Skin of body (tissue), 2 donors: ENCODE measurements around the gene TLE7. TPM values are rescaled to one million over a fixed set of nuclear protein-coding genes. Genes with fewer than 3 reads are reported as not detected.

Source experiments
- DNase-seq: peaks from one replicate; lab custom pipeline; 2025; lab: John Stamatoyannopoulos, UW
- total RNA-seq: library from RNA; depleted of rRNA; stranded (reverse); fragments of >200 nt; gene quantifications from one replicate; pipeline ENCODE4 v1.2.3, GENCODE V29; 2014

The TLE7 gene
- total RNA-seq, 1 donor from 2014 or later, result not detected

DNA sequence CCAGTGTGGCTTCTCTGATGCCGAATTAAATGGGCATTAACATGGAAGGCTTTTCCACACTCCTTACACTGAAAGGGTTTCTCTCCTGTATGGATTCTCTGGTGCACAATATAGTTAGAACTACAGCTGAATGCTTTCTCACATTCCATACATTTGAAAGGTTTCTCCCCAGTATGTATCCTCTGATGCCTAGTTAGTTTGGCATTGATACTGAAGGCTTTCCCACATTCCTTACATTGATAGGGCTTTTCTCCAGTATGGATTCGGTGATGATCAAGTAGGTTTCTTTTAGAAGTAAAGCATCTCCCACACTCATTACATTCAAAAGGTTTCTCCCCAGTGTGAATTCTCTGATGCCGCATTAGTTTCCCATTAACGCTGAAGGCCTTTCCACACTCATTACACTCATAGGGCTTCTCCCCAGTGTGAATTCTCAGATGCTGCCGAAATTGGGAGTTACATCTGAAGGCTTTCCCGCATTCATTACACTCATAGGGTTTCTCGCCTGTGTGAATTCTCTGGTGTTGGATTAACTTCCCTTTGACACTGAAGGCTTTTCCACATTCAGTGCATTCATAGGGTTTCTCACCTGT is 6.5 kb upstream of the TLE7 start:
- no peak for DNase-seq

DNA sequence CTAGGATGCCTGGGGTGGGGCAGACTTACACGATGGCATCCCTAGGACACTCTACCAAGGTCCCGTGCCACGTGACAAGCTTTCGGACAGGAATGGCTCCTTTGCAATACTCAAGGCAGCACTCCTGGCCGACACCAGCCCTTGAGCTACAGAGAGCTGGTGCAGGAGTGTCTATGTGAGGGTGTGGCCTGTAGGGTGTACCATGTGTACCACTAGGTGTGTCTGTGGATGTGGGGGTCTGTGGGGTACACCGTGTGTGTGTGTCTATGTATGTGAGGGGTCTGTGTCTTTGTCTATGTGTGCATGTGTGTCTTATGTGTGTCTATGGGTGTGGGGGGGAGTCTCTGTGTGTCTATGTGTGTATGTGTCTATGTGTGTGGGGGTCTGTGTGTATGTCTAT is 1.9 kb upstream of the TLE7 start:
- DNase-seq, result no peak

DNA sequence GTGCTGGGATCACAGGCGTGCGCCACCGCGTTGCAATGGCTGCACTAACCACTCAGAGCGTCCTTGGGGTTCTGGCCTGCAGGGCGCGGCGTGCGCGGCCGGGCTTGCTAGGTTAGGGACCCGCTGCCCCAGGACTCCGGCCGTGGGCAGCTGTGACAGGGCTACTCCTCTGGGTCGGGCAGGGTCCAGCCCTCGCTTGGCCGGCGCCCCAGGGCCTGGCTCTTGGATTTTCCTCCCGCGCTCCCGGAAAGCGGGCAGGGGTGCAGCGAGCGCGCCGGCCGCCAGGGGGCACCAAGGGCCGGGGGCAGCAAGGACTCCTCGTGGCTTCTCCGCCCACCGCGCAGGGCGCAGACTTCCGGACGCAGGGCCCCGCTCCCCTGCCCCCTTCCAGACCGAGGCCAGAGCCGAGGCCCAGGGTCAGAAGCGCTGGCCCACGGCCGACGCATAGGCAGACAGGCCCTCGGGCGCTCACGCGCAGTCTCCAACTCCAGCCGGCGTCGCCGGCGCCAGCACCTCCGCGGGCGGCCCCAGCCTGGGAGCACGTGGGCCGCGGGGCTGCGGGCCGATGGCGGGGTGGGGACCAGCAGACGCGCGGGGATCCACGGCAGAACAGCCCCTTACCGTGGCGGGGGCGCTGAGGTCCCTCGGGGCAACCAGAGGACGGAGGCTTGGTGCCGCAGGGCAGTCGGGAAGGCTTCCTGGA is 355 bp downstream of the TLE7 start:
- no peak for DNase-seq

DNA sequence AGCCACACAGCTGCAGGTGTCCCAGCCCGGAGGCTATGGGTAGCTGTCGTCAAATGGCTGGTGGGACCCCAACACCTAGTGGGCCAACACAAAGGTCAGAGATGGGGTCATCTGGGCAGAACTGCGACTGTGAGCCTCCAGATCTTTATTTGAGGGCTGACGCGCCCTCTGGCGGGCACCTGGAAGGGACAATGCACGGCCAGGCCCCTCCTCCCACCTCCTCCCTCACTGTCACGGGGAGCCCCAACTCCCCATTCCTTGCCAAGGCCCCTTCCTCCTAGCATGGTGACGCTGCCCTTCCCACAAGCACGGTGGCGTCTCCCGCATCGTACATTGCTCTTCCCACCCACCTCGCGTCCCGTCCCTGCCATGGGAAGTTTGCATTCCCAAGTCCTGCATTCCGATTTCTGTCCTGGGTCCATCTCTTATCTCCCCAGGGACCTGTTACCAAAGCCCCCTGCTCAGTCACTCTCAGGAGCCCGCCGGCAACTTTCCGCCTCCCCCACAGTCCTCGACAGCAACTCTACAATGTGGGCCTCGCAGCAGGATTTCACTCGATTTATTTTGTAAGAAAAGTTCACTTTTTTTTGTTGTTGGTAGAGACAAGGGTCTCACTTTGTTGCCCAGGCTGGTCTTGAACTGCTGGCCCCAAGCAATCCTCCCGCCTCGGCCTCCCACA is 1.0 kb downstream of the TLE7 start:
- no peak for DNase-seq

DNA sequence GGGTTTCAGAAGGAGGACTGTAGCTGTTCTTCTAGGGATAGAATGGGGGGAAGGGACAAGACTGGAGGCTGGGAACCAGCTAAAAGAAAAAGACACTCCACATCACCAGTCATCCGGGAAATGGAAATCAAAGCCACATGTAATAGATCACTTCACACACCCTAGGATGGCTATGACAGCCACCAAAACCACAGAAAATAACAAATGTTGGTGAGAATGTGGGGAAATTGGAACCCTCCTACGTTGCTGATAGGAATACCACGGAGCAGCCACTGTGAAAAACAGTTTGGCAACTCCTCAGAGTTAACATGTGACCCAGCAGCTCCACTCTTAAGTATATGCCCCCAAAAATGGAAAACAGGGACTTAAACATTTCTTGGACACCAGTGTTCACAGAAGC is 2.3 kb downstream of the TLE7 start:
- no peak for DNase-seq

DNA sequence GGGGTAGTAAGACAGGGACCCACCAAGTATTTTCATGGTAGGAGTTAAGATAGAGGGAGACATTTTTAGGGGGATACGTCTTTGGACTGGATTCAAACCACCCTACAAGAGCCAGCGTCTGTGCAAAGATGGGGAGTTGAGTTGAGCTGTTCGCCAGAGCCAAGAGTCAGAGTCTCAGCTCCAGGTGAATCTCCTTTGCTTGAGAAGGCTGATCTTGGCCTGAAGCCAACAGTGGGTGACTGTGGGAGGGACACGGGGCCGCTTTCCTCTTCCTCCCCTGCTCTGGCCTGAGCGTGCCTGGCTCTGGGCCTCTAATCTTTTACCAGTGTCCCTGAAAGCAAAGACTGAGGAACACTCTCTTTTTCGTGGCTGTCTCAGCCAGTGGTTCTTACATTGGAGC is 5.4 kb downstream of the TLE7 start:
- no peak for DNase-seq

DNA sequence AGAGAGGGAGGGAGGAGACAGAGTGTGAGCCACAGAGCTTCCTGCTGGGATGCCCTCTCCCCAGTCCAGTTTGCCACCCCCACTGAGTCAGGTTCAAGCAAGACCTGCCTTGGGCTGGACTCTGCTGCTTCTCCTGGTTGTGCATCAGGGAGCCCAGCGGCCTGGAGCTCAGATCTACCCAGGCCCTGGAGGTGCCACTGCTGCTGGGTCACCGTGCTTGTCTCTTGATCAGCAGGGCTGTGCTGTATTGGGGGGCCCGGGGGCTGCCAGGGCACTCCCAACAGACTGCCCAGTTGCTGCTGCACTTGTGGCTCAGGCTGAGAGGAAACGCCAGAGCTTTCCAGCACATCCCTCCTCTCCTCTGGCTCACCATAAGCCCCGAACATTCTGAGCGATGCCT is 8.9 kb downstream of the TLE7 start:
- no peak for DNase-seq

DNA sequence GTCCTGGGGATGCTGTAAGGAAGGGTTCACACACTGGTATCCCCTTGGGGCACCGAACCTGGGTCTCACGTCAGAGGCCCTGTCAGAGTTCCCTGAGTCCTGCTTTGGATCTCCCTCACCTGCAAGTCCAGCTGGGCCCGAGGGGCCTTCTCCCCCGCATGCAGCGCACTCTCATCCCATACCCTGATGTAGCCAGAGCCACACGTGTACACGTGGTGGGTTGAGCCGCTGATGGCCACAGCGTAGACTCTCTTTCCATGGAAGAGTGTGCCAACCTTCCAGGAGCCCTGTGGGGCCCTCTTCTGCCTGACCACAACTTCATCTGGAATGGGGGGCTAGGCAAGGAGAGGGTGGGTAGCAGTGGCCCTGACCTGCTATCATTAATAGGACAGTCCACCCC is 9.9 kb downstream of the TLE7 start:
- no peak for DNase-seq

DNA sequence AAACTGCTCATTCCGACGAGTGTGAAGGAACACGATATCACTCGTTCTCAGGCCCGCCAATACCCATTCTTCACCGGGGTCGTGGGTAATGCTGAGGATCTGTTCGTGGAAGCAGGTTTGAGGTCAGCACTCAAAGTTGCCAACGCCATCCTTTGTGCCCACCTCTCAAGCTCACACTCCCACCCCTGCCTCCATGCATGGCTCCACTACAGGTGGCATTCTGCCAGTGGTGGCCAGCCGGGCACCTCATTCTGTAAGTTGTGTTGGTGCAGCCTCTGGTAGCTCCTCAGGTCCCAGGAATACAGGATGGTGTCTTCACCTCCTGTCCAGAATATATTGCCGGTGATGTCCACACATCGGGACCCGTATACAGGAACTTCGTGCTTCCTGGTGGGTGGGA is 10.7 kb downstream of the TLE7 start:
- DNase-seq, result no peak

DNA sequence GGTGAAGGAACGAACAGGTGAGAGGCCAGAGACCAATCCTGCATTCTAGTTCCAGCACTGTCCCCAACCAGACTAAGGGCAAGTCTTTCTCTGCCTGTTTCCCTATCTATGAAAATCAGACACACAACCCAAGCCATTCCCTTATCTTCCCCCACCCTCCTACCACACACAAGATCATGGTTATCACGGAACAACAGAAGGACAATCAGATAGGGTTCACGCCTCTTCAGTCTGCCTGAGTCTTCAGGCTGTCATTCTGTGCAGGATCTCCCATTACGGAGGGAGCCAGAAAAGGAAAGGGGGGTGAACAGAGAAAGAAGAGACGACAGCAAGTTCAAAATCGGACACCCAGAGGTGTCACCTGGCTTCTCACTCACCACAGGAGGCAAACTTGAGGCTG is 11.1 kb downstream of the TLE7 start:
- no peak for DNase-seq

DNA sequence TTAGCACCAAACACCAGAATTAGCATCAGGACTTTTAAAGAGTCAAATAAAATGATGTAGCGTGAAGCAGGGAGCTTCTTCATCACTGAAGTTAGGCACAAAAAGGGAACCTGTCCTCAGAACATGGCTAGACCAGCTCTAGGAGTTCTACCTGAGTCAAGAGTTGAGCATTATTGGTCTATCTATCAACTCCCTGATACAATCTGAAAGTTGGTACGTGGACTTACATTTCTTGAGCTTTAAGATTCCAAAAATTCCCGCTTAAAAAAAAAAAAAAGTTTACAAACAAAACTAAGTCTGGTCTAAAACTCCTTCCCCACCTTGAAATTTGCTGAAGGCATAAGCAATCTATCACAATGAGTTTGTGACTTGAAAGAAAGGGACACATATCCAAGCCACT is 12.3 kb downstream of the TLE7 start:
- DNase-seq, result no peak

DNA sequence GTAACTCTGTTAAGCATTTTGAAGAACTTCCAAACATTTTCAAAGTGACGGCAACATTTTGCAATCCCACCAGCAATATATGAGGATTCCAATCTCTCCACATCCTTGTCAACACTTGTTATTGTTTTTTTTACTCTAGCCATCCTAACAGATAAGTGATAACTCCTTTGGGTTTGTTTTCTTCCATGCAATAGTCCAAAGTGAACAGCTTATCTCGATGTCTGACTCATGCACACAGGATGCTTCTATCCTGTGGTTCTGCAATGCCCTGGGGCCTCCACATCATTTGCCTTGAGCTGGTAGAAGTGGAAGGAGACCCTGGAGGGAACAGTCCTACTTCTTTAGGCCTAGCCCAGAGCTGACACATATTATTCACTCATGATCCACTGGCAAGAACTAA is 13.0 kb downstream of the TLE7 start:
- DNase-seq, result no peak

DNA sequence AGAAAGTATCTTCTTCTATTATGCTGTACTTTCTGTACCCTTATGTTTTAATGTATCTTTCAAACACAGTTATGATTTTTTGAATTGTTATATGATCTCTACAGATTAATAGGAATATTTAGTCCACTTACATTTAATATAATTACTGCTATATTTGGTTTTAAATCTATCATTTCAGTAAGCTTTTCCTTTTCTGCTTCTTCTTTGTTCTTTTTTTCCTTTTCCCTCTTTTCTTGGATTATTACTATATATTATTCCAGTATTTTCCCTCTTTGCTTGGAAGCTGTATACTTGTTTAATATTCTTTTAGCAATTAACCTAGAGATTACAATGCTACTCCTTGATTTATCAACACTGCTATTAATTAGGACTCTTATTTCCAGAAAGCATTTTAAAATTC is 13.5 kb downstream of the TLE7 start:
- no peak for DNase-seq

DNA sequence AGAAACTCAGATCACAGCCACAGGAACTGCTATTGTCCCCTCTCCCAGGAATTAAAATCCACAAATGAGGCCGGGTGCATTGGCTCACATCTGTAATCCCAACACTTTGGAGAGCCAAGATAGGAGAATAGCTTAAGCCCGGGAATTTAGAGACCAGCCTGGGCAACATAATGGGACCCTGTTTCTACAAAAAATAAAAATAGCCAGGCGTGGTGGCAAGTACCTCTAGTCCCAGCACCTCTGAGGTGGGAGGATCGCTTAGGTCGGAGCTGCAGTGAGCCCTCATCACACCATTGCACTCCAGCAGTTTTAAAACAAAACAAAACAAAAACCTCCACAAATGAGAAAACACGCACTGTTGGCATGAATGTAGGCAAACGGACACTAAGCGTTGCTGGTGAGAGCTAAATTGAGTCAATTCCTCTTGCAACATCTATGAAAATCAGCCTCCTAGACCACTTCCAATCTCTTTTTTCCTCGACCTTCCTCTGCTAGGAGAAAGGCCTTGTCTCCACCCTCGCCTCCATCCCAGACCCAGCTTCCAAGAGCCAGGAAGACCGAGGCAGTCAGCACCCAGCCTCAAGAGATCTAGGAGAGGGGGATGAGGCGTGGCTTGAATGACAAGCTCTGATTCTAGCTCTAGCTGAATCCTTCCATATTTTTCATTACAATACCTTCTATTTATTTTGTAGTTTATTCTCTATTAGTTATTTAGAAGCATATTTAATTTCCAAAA is 14.8 kb downstream of the TLE7 start:
- DNase-seq, result no peak

DNA sequence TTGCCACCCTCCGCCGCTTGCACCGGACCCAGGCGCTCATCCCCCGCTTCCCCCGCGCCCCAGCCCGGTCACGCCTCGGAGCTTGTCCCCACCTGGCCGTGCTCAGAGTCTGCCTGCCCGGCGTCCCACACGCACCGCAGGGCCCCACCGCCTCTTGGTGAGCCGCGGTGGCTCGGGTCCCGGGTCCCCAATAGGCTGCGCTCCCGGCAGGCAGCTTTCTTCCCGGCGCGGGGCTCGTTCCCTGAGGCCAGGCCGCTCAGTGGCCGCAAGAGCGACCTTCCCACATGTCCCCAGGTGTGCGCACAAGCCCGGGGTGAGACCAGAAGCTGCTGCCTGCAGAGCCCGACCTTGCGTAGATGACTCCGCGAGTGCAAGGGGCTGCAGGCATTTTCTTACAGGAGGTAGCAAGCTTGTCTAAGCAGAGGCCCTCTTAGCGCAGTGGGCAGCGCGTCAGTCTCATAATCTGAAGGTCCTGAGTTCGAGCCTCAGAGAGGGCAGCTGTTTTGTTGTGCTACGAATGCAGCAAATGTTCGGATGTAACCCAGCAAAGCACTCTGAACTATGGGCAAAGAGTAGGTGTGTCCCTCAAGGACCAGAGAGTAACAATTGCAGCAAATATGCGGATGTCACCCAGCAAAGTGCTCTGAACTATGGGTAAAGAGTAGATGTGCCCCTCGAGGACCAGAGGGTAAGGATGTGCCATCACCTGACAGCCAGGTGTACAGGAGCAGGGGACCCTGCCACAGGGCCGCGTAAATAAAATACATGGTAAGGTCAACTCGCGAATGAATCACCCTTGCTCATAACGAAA is 15.6 kb downstream of the TLE7 start:
- DNase-seq, result no peak

DNA sequence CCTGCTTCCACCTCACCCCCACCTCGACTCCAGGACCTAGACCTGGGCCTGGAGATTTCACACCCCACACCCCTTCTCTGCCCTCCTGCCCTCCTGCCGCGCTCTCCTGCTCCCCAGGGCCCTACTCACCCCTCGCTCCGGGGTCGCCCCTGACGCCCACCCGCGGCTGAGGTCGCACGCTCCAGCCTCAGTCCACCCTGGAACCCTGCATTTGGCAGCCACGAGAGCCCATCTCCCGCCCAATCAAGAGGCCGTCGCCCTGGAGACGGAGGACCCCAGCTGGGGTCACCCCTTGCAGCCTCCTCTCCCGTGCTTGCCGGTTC is 16.1 kb downstream of the TLE7 start:
- DNase-seq, result no peak

DNA sequence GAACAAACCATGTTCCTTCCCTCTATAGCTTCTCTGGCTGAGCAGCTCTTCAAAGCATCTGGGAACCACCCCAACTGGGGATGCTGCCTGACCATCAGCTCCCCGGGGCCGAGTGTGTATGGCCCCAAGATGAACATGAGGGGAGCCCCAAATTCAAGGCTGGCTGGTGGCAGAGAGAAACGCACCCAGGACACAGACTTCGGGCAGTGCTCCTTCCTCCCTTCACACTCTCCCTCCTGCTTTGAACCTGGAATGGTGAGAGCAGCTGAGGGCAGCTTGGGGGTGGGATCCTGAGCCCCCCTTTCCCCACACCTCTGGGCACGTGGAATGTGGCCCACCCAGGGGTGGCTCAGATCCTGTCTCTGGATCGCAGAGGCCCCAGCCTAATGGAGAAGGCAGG is 17.2 kb downstream of the TLE7 start:
- DNase-seq, result no peak

DNA sequence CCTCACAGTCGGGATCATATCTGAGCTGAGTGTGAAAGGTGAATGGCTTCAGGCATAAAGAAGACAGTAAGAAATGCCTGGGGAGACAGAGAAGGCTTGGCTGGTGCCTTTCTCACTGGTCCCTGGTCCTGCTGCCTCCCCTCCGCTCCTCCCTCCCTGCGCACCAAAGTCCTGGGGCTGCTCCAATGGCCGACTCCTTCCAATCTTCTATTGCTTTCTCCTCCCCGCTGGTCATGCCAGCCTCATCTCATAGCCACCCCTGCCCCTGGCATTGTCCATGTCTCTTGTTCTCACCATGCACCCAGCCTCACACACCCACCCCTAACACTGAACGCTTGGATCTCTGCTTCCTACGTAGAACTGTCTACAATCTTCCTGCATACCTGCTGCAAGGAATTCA is 18.0 kb downstream of the TLE7 start:
- no peak for DNase-seq

DNA sequence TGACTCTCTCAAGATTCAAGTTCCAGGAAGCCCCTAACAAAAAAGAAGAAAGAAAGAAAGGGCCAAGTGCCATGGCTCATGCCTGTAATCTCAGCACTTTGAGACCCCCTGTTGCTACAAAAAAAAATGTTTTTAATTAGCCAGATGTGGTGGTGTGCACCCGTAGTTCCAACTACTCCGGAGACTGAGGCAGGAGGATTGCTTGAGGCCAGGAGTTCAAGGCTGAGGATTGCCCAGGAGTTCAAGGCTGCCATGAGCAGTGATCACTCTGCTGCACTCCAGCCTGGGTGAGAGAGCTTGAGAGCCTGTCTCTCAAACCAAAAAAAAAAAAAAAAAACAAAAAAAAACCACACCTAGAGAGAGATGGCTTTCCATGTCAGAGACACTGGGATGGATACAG is 18.8 kb downstream of the TLE7 start:
- DNase-seq, result no peak

DNA sequence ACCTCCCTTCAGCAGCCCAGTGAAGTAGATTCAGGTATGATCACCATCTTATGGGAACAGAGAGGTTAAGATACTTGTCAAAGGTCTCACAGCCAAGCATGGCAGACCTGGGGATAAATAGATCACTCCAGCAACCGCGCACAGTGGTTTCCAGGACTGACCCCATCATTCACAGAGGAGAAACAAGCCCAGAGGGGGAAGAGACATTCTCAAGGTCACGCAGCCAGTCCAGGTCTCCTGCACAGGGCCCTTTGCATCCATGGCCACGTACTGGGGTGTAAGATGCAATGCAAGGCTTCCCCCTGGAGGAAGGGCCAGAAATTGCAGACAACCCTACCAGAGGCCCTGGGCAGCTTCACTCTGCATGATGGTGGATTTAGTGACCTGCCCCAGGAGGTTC is 19.9 kb downstream of the TLE7 start:
- no peak for DNase-seq

DNA sequence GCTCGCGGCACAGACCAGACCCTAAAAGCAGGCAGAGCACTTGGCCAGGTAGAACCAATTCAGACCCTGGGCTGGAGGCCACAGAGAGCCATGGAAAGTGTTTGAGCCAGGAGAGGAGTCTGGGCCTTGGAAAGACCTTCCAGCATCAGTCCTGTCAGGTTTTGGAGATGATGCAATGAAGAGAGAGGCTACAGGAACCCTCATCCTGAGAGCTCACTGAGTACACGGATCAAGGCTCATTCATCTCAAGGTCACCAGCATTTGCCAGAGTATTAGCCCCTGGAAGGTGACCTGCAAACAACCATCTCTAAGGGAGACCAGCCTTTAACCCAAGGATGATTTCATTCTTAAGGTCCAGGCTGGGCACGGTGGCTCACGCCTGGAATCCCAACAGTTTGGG is 27.8 kb downstream of the TLE7 start:
- DNase-seq, result no peak

DNA sequence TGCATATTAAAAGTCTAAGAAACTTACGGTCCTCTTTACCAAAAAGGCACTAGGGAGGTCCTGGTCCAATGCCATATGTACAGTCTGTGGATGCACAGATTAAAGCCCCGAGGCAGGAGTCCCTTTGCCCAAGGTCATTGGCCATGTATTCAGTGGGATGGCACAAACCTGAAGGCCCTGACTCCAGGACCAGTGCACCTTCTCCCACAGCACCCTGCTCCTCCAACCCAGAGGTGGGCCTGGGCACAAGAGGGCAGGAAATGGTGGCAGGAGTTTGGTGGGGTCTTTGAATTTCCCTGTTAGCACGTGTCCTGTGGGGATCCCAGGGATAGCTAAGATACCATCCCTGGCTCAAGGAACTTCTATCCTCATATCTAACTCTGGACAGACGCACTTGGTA is 28.5 kb downstream of the TLE7 start:
- no peak for DNase-seq
